GM20431 (cell line): ENCODE measurements around the gene MSH3.

Experiments
- in situ Hi-C: fragments of 300-500 bp; cut with MseI, MboI; formaldehyde crosslinking; loops from one replicate; pipeline ENCODE4 v1.15.0; 2020; ENCODE audit warnings: low sequenced_read_pairs; ENCODE audit not compliant: unreplicated experiment

Gene MSH3

GRCh38 chr5:80654054-80654390, 430 bp upstream of the MSH3 start:
- in situ Hi-C loops: loop anchor here (25.0 kb wide), 1 partner anchor 167 kb away; the partner anchor contains the start of gene FAM151B

- in situ Hi-C loops: loop anchor here (25.0 kb wide), 1 partner anchor 168 kb away; the partner anchor contains the start of gene FAM151B
Observed at GRCh38 chr5:80655231-80655774, 851 bp downstream of the MSH3 start.

GRCh38 chr5:80656425-80656824, 2.0 kb downstream of the MSH3 start:
- in situ Hi-C loops: loop anchor here (25.0 kb wide), 1 partner anchor 169 kb away; the partner anchor contains the start of gene FAM151B

- in situ Hi-C loops: loop anchor here (25.0 kb wide), 1 partner anchor 172 kb away; the partner anchor contains the start of gene FAM151B
Observed at GRCh38 chr5:80659106-80659505, 4.7 kb downstream of the MSH3 start.

GRCh38 chr5:80660661-80661060, 6.2 kb downstream of the MSH3 start:
- in situ Hi-C loops: loop anchor here (25.0 kb wide), 1 partner anchor 173 kb away; the partner anchor contains the start of gene FAM151B

- in situ Hi-C loops: loop anchor here (25.0 kb wide), 1 partner anchor 175 kb away; the partner anchor contains the start of gene FAM151B
Observed at GRCh38 chr5:80662108-80662507, 7.7 kb downstream of the MSH3 start.

- in situ Hi-C loops: loop anchor here (25.0 kb wide), 1 partner anchor 178 kb away; the partner anchor contains the start of gene FAM151B
Observed at GRCh38 chr5:80665057-80665456, 10.6 kb downstream of the MSH3 start.

GRCh38 chr5:80667384-80667783, 12.9 kb downstream of the MSH3 start:
- in situ Hi-C loops: loop anchor here (25.0 kb wide), 1 partner anchor 180 kb away; the partner anchor contains the start of gene FAM151B

- in situ Hi-C loops: loop anchor here (25.0 kb wide), 1 partner anchor 181 kb away; the partner anchor contains the start of gene FAM151B
Observed at GRCh38 chr5:80668016-80668969, 13.8 kb downstream of the MSH3 start.

- in situ Hi-C loops: loop anchor here (25.0 kb wide), 1 partner anchor 185 kb away; the partner anchor contains the start of gene FAM151B
Observed at GRCh38 chr5:80672140-80672736, 17.8 kb downstream of the MSH3 start.

GRCh38 chr5:80676706-80677105, 22.3 kb downstream of the MSH3 start:
- in situ Hi-C loops: no loop called here

GRCh38 chr5:80686757-80687156, 32.3 kb downstream of the MSH3 start:
- in situ Hi-C loops: no loop called here

- in situ Hi-C loops: no loop called here
Observed at GRCh38 chr5:80688648-80689420, 34.4 kb downstream of the MSH3 start.

GRCh38 chr5:80689627-80690026, 35.2 kb downstream of the MSH3 start:
- in situ Hi-C loops: no loop called here

- in situ Hi-C loops: no loop called here
Observed at GRCh38 chr5:80695666-80696065, 41.2 kb downstream of the MSH3 start.

GRCh38 chr5:80696450-80696849, 42.0 kb downstream of the MSH3 start:
- in situ Hi-C loops: no loop called here

- in situ Hi-C loops: no loop called here
Observed at GRCh38 chr5:80697100-80697499, 42.6 kb downstream of the MSH3 start.

- in situ Hi-C loops: no loop called here
Observed at GRCh38 chr5:80698369-80698768, 43.9 kb downstream of the MSH3 start.

GRCh38 chr5:80701597-80701996, 47.1 kb downstream of the MSH3 start:
- in situ Hi-C loops: loop anchor here (25.0 kb wide), 1 partner anchor 486 kb away; no protein-coding TSS in a partner anchor
